Stimulated activated CD4-positive, alpha-beta T cell treated with anti-CD3 and anti-CD28 coated beads, Interleukin-15, amount 100 ng/mL, for 48 hours (primary cell): ENCODE measurements around the gene PDCL3.

Experiments used
- DNase-seq, 2 donors: peaks; one replicate each; pipeline ENCODE4 v3.0.0-alpha.2; 2020; ENCODE audit warnings: low read depth in 2 of 2

The PDCL3 gene

DNA sequence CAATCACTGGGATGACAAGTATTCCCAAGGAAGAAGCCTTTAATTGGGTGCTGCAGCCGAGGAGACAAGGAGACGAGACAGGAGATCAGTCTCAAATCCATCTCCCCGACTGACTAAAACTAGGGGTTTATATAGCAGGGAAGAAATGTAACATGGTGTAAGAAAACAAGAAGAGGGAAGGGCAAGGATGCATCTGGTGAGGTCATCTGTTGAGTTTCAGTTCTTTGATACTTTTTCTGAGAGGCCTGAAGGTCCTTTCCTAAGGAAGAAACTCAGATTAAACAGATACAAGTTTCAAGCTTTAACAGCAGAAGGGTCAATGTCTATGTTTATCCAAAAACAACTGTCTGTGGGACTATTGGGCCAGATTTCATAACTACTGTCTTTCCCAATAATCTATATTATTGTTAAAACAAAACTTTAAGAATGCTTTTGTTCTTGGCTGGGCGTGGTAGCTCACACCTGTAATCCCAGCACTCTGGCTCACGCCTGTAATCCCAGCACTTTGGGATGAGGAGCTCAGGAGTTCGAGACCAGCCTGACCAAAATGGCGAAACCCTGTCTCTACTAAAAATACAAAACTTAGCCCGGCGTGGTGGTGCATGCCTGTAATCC lies 2.5 kb upstream of the PDCL3 start:
- DNase-seq = no peak

DNA sequence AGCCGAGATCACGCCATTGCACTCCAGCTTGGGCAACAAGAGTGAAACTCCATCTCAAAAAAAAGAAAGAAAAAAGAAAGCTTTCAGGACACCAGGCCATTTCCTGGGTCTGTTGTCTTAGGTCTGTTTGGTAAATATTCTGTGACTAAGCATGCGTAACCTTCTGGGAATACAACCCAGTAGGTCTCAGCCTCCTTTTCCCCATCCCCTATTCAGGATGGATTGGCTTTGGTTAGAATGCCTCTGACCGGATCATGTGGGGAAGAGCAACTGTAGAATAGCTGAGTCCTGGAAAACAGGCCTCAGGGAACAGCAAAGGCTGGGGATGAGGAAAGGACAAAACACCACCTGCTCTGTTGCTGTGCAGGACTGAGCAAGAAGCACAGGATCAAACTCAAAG lies 1.6 kb upstream of the PDCL3 start:
- DNase-seq = no peak

DNA sequence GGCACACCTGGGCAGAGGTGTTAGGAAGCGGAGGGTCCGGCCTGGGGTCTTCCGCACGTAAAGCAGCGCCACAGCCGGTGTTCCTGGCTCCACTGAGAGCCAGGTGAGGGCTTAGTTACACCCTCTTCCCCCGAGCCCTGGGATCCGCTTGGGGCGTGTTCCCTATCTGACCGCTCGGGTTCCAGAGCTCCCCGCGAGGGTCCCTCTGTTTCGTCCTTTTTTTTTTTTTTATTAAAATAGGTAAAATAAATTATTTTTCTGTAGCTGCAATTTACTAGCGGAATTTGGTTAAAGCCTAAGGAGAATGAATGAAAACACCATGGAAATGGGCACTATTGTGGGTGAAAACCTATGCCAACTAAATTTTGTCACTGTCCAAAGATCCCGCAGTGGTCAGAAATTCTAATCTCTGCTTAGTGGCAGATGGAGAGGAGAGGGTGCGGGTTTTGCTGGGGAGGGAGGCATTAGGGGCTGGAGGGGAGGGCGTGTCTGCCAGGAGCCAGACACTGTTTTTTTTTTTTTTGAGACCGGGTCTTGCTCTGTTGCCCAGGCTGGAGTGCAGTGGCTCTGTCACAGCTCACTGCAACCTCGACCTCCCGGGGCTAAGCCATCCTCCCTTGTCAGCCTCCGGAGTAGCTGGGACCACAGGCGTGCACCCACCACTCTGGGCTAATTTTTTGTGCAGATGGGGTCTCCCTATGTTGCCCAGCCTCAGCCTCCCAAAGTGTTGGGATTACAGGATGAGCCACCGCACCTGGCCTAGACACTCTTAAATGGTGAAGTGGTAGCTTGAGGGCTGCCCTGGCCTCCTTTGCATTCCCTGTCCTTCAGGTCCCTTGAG lies 834 bp downstream of the PDCL3 start:
- no peak for DNase-seq

DNA sequence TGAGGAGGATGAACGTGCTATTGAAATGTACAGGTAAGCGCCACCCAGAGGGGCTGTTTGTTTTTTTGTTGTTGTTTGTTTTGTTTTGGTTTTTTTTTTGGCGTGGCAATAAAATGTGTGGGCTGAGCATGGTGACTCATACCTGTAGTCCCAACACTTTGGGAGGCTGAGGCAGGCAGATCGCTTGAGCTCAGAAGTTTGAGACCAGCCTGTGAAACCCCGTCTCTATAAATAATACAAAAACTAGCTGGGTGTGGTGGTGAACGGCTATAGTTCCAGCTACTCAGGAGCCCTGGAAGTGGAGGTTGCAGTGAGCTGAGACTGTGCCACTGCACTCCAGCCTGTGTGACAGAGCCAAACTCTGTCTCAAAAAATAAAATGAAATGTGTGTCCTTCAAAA lies 6.2 kb downstream of the PDCL3 start:
- no peak for DNase-seq

DNA sequence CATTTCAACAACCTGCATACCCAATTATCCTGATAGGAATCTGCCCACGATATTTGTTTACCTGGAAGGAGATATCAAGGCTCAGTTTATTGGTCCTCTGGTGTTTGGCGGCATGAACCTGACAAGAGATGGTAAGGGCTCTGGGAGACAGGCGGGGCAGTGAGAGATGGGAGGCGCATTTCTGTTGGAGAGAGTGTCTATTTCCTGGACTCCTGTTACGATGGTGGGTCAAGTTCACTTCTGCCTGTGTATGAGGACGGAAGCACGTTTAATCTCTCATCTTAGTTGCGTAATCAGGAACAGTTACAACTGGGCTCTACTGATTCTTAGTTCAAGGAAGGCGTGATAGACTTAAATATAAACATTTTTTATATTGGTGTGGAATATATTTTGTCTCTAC lies 8.9 kb downstream of the PDCL3 start:
- no peak for DNase-seq

DNA sequence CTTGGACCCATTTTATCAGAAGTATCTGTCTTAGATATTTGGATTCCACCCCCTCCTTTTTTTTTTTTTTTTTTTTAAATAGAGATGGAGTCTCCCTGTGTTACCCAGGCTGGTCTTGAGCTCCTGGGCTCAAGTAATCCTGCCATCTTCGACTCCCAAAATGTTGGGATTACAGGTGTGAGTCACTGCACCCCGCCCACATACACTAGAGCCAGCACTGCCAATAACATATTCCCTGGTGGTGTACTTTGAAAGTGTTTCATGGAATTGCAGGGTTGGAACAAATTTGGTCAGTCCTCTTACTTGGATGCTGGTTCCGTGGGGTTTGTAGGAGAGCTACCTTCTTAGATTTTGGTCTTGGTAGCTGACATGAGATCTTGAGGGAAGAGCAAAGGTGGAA lies 15.0 kb downstream of the PDCL3 start:
- DNase-seq = no peak

DNA sequence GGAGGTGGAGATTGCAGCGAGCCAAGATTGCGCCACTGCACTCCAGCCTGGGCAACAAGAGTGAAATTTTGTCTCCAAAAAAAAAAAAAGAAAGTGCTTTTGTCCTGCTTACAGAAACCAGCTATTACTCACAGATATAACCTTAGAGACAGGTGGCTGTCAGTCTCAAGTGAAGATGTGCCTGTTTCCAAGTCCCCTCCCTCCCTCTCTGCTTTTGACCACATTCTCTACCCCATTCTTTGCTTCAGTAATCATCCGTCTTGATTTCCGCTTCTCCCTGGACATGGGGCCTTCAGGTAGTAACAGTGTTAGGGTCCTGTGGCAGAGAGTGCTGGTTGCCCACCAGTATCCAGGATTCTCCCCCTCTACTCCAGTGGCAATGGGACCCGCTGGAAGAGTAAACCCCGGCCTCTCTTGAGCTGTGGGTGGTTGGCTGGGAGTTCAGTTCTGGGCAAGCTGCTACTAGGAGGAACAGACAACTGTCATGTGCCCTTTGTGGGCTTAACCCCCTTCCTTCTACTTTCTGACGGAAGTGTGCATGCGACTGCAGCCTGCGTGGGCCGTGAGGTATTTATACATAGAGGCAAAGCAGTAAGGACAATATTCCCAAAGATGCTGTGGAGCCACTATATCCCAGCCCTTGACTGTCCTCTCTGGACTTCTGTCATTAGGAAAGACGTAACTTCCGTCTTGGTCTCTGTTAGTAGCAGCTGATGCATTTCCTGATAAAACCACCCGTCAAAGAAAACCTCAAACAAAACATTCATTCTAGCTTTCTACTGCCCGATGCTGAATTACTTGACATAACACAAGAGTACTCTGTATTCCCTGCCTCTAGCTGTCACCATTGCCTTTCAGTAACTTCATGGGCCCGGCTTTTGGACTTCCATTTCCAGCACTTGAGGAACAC lies 17.8 kb downstream of the PDCL3 start:
- DNase-seq = peak in 1 of 2 donors; percentile 7

DNA sequence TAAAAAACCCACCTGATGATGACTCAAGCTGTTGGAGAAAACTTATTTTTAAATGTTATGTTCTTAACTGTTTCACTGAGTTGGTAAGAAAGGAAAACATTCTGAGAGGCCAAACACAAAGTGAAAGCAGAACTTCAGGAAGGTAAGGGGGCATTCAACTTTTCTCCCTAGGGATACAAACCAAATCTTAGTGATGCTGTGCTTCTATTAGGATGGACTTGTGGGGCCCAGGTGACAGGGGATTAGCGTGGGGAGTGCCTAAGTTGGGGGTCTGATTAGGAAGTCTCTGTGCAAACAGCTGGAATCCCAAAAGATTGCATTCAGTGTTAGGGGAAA lies 18.5 kb downstream of the PDCL3 start:
- no peak for DNase-seq

DNA sequence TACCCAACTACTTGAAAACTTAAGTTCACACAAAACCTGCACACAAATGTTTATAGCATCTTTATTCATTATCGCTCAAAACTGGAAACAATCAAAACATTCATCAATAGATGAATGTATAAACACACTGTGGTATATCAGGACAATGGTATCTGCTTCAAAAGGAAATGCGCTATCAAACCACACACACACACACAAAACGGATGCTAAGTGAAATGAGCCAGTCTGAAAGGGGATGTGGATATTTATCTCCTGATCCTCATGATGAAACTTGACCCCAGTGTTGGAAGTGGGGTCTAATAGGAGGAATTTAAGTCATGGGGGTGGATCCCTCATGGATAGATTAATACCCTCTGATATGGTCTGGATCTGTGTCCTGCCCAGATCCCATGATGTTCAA lies 22.0 kb downstream of the PDCL3 start:
- DNase-seq = no peak

DNA sequence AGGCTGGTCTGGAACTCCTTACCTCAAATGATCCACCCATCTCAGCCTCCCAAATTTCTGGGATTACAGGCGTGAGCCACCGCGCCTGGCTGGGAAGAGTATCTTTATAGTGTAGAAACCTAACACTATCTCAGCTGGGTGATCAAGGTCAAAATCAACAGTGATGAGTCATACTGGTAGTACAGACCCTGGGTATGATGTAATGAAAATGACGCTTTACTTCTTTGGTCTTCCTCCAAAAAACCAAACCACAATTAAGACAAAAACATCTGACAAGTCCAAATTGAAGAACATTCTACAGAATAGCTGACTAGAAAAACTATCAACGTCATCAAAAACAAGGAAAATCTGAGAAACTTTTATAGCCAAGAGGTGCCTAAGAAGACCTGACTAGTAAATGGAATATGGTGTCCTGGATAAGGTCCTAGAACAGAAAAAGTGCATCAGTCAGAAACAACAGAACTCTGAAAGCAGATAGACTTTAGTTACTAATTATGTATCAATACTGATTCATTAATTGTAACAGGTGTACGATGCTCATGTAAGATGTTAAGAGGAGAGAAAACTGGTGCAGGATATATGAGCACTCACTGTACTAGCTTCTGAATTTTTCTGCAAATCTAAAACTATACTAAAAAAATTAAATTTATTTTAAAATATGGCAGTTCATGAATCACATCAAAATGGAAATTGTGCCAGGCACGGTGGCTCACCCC lies 25.4 kb downstream of the PDCL3 start:
- DNase-seq = no peak

DNA sequence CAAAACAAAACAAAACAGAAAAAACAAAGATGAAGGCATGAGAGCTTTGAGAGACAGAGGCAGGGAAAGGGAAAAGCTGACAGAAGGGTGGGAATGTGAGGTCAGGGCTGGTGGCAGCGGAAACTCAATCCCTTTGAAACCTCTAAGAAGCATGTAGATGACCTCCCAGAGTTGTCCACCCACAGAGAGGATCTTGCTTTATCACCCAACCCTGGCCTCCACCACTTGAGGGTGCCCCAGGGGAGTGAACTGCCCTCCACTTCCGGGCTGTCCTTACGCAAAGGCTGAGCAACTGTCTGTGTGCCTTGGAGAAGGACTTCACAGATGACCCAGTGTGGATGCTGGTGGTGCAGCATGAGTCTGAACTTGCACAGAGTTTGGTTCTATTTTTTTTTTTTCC lies 26.7 kb downstream of the PDCL3 start:
- DNase-seq = no peak

DNA sequence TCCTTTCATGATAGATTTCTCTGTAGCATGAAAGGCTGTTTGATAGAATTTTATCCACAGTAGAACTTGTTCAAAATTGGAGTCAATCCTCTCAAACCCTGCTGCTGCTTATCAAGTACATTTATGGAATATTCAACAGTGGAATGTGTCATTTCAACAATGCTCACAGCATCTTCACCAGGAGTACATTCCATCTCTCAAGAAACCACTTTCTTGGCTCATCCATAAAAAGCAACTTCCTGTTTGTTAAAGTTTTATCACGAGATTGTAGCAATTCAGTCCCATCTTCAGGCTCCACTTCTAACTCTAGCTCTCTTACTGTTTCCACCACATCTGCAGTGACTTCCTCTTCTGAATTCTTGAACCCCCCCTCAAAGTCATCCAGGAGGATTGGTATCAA lies 29.4 kb downstream of the PDCL3 start:
- DNase-seq = no peak

DNA sequence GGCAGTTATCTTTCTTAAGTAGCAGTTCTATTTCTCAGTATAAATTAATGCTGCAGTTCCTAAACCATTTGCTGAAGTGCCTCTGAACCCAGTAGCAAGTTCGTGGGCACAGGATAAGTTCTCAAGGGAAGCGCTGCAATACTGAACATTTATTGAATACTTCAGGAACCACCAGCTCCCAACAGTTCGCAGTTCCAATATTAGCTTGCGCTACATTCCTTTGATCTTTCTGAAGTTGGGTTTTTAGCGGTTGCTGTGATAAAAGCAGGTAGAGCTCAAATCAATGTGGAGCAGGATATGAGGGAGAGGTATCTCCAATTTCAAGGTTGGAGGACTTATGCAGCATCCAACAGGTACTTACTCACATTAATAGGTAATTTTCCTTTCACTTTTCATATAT lies 33.7 kb downstream of the PDCL3 start:
- DNase-seq = no peak

DNA sequence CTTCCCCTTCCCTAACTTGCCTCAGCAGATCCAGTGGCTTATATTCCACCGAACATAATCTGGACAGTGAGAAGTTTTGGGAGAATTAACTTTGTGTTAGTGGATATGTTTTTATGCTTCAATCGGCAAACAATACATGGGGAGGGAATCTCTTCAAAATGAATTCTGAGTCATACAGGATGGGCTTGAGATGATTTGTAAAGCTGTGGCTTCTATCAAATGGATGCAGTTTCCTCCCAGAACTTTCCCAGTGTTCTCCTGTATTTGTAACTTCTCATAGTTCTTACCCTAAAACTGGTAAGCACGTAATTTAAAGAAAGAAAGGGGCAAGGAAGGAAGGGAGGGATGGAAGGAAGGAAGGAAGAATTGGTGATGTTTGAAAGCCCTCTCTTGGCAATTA lies 36.8 kb downstream of the PDCL3 start:
- no peak for DNase-seq

DNA sequence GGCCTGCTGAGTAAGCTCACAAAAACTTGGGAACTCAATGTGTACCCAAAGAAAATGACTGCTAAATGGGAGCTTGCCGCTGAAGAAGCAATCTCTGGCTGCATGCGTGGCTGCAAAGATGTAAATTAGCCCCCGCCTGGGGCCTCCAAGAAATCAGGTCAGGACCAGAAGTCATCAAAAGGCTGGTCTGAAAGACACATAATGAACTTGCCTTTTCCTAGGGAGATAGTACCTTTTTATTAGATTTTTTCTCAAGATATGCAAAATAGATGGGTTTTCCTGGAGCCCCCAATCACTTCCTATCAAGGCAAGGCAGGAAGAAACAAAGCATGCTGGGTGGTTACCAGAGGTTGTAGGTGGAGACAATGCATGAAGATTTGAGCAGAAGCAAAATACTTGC lies 38.9 kb downstream of the PDCL3 start:
- DNase-seq = no peak

DNA sequence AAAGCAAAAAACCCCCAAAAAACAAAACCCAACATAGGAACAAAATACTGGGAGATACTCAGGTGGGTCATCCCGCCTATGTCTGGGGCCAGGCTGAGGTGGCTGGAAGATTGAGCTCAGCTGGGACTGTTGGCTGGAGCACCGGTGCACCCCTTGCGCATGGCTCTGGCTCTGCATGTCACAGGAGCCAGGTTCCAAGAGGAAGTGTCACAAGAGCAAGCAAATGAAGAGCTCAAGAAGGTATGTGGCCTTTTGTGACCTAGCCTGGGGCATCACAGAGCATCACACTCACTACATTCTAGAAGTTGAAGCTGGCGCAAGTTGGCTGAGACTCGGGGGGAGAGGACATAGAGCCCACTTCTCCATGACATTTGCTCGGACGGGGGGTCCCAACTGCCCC lies 40.6 kb downstream of the PDCL3 start:
- no peak for DNase-seq

DNA sequence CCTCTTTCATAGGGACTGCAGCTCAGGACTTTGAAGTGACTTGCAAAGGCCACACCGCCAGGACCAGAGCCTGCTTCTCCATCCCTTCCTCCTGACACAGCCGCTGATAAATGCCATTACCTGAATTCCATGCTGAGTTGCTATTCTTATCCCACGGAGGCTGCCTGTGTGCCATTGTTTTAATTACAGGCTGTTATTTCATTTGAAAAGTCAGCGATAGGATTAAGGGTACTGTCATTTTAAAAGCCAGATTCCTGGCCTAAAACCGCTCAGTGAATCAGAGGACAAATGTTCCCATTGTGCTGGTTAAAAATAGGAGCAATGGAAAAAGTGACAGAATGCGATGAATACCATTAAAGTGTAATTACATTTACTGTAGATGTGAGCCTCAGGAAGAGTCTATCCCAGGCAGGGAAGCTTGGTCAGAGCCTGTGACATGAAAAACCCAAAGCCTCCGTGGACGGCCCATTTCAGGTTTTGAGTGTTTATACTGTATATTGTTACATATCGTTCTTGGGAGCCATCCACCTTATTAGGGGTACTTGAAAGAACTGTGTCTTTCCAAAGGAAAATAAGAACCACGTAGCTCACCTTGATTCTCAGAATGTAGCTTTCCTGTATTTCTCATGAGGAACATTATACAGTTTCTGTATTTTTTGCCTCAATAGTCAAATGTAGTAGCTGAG lies 41.3 kb downstream of the PDCL3 start:
- DNase-seq = no peak

DNA sequence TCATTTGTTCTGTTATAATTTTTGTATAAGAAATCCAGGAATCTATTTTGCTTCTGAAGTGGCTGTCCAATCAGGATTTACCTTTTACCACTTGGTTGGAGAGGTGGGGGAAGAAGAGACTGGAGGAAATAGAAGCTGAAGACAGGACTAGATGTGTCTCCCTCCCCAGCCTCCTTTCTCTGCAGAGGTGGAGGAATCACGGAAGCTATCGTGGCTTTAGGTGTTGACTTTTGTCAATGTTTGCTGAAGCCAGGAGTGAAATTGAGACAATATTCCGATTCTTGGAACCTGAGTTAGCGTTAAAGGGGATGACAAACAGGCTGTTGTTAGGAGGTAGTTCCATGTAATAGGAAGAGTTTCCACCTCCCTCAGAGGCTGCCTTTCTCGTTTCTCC lies 43.5 kb downstream of the PDCL3 start:
- no peak for DNase-seq

DNA sequence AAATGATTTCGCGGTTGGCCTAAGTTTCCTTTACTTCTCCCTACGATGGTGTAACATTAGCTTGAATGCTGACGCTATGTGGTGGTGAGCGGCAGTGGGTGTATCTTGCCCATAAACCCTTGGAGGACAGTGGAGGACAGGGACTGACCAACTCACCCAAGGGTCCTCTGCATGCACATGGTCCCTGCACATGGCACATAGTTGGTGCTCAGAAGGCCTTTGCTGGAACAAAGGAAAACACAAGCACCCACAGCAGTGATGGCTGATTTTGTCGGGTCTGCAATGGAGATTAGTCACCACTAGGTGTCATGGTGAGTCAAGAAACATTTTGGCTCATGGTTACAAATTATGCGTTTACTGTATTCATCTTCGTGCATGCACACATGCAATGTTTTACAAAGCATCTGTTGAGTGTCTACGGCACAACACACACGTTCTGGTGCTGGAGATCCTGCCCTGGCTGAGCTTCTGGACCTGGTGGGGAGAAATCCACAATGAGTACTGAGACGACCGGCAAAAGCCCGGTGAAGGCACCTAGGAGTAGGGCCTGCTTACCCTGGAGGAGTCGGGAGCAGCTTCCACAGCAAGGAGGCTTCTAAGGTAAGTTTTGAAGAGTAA lies 44.0 kb downstream of the PDCL3 start:
- DNase-seq = peak in 1 of 2 donors; percentile 10

DNA sequence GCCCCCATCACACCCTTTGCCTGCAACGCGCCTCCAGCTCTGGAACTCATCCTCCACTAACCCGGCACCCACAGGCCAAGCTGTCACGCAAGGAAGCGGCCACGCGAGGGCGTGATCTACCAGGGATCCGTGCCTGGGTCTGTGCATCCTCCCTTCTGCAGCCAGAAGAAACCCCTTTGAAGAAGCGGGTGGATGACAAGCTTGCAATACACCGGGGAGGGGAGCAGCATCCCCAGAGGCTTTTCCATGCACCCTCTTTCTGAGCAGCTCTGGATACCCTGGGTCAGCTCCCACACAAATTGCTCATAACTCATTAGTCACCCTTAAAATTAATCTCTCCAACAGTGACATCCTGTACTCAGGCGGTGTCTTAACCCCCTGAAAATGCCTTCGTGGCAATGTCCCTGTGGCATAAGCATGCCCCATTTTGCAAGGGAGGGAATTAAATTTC lies 47.6 kb downstream of the PDCL3 start:
- DNase-seq = peak; percentile 58 to 68
